SJCRH30 (cell line): Measurements from ENCODE around the gene DCDC2C. TPM values are rescaled to one million over a fixed set of nuclear protein-coding genes. Genes with fewer than 3 reads are reported as not detected.

ENCODE experiments used
- DNase-seq, 2 experiments: peaks; one replicate each; pipeline ENCODE4 v3.0.0-alpha.2; 2015 to 2020
- H3K27ac ChIP-seq: fragments of 250-450 bp; sonication (Bioruptor Pico); 2 replicates; pipeline ENCODE4 v1.5.1; 2020; ENCODE audit warnings: mild to moderate bottlenecking, moderate library complexity
- H3K27me3 ChIP-seq: fragments of 250-450 bp; sonication (Bioruptor Pico); 2 replicates; pipeline ENCODE4 v1.5.1; 2020; ENCODE audit warnings: mild to moderate bottlenecking, moderate library complexity
- H3K36me3 ChIP-seq: fragments of 250-450 bp; sonication (Bioruptor Pico); 2 replicates; pipeline ENCODE4 v1.5.1; 2020; ENCODE audit warnings: mild to moderate bottlenecking, moderate library complexity
- H3K4me1 ChIP-seq: fragments of 250-450 bp; sonication (Bioruptor Pico); 2 replicates; pipeline ENCODE4 v1.5.1; 2020; ENCODE audit warnings: mild to moderate bottlenecking, moderate library complexity
- H3K4me3 ChIP-seq: fragments of 250-450 bp; sonication (Bioruptor Pico); 2 replicates; pipeline ENCODE4 v1.5.1; 2020; ENCODE audit warnings: mild to moderate bottlenecking, moderate library complexity
- H3K9me3 ChIP-seq: fragments of 250-450 bp; sonication (Bioruptor Pico); replicated peaks from 2 replicates; pipeline ENCODE4 v1.5.1; 2020; ENCODE audit warnings: mild to moderate bottlenecking, moderate library complexity
- total RNA-seq: library from RNA; depleted of rRNA; stranded (reverse); fragments of >200 nt; shearing (Covaris generic); gene quantifications from 2 replicates; pipeline ENCODE4 v1.2.3, GENCODE V29; 2014

Gene DCDC2C
- total RNA-seq, 1 experiment from 2014 or later = not detected

DNA sequence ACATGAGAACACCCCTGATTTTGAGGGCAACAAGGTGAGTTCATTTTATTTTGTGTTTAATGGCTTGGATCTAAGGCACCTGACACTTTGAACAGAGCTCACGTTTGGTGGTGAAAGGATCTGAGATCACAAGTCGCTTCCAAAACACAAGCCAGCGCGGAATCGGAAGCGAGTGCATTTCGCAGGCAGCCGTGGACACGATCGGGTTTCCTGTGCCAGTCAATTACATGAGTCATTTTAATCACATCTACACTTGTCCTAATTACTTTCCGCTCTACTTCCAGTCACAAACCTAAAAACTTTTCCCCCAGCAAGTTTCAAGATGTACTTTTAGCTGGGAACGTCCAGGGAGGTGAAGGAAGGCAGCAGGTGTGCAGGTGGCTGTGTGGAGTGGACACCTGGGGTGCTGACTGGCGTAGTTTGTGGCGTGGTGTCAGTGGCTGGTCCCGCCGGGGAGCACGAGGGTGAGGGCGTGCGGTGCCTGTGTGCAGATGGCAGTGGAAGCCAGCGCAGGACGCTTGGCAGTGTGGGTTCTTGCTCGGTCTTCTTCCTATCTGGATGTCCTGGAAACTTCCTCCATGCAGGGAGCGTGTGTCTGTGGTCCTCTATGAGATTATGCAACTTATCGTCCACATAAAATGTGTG, 75.6 kb downstream of the DCDC2C start:
- H3K4me1 ChIP-seq = no peaks in the 10 kb centered on the region
- no peak for DNase-seq
- H3K27me3 ChIP-seq = no peaks in the 10 kb centered on the region
- no peak overlapping the region for H3K4me3 ChIP-seq
- no peak overlapping the region for H3K27ac ChIP-seq
- no peaks in the 10 kb centered on the region for H3K9me3 ChIP-seq
- H3K36me3 ChIP-seq = no peaks in the 10 kb centered on the region

DNA sequence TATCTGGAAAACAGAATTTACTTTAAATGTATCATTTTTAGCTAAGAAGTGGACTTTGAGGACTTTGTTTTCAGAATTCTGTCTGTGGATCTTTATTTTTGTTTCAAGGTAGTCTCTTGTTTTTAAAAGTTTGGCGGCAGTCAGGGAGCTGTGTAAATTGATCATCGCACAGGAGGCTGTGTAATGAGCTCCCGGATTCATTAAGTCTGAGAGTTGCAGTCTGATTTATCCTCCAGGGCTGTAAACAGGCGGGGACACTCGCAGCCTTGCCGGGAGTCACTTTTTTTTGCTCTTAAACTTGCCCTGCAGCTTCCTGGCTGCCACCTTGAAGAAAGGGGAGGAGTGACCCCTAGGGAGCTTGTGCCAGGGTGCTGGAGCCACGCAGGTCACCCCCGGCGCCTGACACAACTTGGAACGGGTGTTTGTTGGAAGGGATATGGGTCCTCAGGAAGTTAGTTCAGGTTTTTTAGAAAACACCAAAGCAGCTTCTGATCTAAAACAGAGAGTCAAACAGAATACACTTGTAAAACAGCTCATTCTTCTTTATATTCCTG, 76.2 kb downstream of the DCDC2C start:
- DNase-seq = no peak
- no peaks in the 10 kb centered on the region for H3K9me3 ChIP-seq
- H3K27ac ChIP-seq = no peak overlapping the region
- no peaks in the 10 kb centered on the region for H3K27me3 ChIP-seq
- no peaks in the 10 kb centered on the region for H3K36me3 ChIP-seq
- no peak overlapping the region for H3K4me3 ChIP-seq
- no peaks in the 10 kb centered on the region for H3K4me1 ChIP-seq

DNA sequence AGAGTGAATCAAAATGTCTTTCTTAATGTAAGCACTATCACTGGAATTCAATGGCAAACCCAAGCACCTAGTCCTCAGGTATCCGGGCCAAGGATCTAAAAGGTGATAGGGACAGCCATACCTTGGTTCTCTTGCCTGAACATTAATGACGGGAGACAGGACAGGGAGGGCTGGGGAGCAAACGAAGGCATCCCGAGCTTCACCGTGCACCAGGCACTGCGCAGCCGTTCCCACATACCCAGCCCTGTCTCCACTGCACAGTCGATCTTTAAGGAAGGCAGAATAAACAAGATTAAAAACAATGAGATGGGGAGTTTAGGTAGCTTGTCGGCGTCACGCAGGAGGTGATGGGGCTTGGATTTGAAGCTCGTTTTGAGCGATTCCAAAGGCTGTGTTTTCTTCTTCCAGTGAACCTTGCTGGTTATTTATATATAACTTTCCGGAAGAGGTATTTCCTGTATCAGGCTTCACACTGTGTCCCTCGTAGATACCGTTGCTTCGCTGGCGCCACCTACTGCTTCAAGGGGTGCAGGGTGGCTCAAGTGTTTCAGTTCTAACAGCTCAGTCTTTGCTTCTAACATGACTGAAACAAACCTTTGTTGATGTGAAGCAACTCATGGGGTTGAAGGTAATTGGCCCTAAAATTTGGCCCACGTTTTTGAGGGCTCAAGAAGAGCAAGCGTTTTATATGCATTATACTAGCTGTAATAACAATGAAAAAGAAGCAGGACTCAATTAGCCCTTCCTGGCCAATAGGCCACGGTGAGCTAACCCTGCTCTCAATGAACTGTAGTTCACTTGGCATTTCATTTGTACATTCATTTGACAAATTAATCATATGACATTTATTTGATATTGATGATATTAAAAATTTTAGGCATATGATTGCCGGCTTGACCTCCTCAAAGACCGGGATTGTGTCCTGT, 77.4 kb downstream of the DCDC2C start:
- Histone ChIP-seq H3K27ac (no peak overlapping the region), H3K9me3 (no peaks in the 10 kb centered on the region), H3K4me3 (no peak overlapping the region), H3K27me3 (no peaks in the 10 kb centered on the region), H3K4me1 (no peaks in the 10 kb centered on the region), H3K36me3 (no peaks in the 10 kb centered on the region)
- DNase-seq = peak; percentile 65 to 83

DNA sequence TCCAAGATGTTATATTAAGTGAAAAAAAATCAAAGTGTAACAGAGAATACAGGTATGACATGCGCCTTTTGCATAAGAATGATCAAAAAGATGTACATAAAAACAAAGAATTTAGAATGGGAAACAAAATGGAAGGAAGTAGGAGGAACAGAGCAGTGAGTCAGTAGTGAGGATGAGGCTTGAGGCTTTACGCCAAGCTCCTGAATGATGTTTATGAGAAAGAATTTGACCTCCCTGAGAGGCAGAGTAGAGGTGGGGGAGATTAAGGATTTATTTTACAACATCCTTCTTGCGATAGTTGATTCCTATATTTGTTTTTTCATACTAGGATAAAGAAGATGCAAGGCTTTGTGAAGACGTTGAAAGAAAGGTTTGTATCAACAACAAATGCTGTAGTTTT, 81.4 kb downstream of the DCDC2C start:
- no peak for DNase-seq
- Histone ChIP-seq H3K27me3 (no peaks in the 10 kb centered on the region), H3K36me3 (no peaks in the 10 kb centered on the region), H3K4me3 (no peak overlapping the region), H3K4me1 (no peaks in the 10 kb centered on the region), H3K9me3 (no peaks in the 10 kb centered on the region), H3K27ac (no peak overlapping the region)

DNA sequence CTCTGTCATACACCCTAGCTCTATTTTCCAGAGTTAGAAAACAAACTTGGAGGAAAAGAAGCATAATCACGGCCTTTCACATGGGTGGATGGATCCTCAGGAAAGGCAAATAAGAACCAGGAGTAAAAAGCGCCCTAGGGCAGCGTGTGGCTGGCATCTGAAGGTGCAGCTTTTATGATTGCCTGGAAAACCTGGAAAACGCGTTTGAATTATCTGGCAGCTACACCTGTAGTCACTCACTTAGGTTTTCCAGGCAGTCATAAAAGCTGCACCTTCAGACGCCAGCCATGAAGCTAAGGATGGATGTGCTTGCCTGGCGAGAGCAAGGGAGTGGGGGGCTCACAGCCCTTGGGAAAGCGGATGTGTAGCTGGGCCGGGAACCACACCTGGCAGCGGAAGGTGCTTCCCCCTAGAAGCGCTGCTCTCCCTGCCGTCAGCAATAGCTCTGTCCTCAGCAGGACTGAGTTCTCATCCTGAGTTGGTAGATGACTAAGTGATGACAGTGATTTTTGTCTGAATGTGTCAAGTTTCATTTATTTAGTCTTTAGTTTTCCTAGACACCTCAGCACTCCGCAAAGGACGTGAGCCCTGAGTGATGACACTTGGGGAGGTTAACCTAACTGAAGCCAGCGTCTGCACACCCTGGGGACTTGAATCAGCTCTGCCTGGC, 82.0 kb downstream of the DCDC2C start:
- H3K36me3 ChIP-seq = no peaks in the 10 kb centered on the region
- H3K4me1 ChIP-seq = no peaks in the 10 kb centered on the region
- no peak overlapping the region for H3K27ac ChIP-seq
- no peaks in the 10 kb centered on the region for H3K27me3 ChIP-seq
- no peak for DNase-seq
- H3K9me3 ChIP-seq = no peaks in the 10 kb centered on the region
- no peak overlapping the region for H3K4me3 ChIP-seq

DNA sequence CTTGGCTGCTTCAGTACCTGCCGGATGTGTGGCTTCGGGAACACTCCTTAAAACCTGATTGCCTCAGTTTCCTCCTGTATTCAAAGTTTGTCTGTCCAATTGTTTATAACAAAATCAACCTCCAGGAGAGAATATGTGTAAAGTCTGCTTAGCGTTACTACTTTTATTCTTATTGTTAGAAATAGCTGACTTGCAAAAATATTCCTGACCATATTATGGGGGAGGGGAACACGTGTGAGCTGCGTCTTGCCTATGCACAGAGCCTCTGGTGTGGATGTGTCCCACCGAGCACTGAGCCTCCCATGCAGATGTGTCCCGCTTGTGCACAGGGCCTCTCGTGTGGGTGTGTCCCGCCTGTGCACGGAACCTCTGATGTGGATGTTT, 82.5 kb downstream of the DCDC2C start:
- Histone ChIP-seq H3K4me1 (no peaks in the 10 kb centered on the region), H3K4me3 (no peak overlapping the region), H3K27ac (no peak overlapping the region), H3K9me3 (no peaks in the 10 kb centered on the region), H3K36me3 (no peaks in the 10 kb centered on the region), H3K27me3 (no peaks in the 10 kb centered on the region)
- no peak for DNase-seq

DNA sequence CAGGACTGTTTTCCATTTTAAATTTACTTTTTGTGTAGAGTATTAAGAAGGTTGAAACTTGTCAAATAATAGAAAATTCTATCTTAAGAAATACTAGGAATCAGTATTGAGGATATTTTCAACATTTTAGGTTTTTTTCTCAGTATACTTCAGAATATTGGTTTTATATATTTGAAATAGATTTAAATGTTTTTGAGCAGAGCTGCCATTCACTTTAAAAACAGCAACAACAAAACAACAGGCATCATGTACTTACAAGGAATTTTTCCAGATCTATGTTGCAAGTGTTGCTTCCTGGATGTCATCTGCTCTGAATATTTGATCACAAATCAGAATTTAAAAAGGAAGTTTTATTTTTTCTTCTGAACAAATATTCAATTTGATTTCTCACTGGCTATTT, 84.4 kb downstream of the DCDC2C start:
- Histone ChIP-seq H3K36me3 (no peaks in the 10 kb centered on the region), H3K27me3 (no peaks in the 10 kb centered on the region), H3K9me3 (no peaks in the 10 kb centered on the region), H3K4me3 (no peak overlapping the region), H3K27ac (no peak overlapping the region), H3K4me1 (no peaks in the 10 kb centered on the region)
- DNase-seq = no peak

DNA sequence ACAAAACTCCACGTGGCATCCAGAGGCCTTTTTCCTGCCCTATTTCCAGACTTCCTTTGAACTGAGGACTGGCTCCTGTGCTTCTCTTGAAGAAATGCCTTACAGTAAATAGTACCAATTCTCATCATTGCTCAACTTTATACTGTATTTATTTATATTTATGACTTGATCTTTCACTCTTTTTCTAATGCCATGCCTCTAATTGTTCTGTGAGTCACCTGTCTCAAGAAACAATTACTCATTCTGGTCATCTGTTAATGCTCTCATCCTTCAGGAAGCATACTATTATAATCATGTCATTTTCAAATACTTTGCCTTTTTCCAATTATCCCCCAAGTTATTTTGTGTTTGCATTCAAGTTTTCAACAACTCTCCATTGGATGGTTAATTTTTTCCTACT, 85.9 kb downstream of the DCDC2C start:
- Histone ChIP-seq H3K4me3 (no peak overlapping the region), H3K27ac (no peak overlapping the region), H3K9me3 (no peaks in the 10 kb centered on the region), H3K4me1 (no peaks in the 10 kb centered on the region), H3K36me3 (no peaks in the 10 kb centered on the region), H3K27me3 (no peaks in the 10 kb centered on the region)
- DNase-seq = no peak

DNA sequence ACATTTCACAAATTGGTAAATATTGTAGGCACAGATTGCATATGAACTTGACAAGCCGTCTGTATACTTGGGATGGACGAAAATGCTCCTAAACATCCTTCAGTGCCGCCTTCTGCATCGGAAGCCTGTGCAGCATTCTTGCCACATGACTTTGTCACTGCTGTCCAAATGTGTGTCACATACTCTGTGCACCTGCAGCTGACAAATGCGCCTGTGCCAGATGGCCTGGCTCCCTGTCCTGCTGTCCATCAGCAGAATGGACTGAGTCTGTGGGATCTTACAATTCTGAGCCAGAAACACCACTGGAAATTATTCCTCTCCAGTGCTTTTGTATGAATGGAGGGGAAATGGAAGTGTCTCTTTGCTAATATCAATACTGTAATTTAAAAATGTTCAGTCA, 89.9 kb downstream of the DCDC2C start:
- no peaks in the 10 kb centered on the region for H3K9me3 ChIP-seq

DNA sequence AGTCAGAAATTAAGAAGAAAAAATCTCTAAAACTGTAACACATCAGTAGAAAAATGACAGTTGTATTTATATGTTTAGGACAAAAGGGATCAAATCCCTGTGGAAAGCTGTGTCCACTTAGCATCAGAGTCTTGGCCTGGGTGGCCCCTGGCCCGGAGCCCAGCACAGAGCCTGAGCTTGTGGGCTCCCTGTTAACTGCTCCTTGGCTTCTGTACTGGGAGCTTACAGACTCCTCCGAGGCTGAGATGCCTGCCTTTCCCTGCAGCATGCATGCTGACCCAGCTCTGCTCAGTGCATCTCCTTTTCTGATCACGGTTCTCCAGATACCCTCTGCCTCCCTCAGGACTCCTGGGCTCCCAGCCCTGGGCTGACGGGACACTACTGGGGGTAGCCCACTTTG, 98.1 kb downstream of the DCDC2C start:
- Histone ChIP-seq H3K4me3 (no peak overlapping the region), H3K4me1 (no peaks in the 10 kb centered on the region), H3K36me3 (no peaks in the 10 kb centered on the region), H3K27me3 (no peaks in the 10 kb centered on the region), H3K9me3 (no peaks in the 10 kb centered on the region), H3K27ac (no peak overlapping the region)
- DNase-seq = no peak

More for the DNA sequence above, 89.9 kb downstream of the DCDC2C start:
- no peak for DNase-seq
- Histone ChIP-seq H3K4me3 (no peak overlapping the region), H3K27ac (no peak overlapping the region), H3K36me3 (no peaks in the 10 kb centered on the region), H3K4me1 (no peaks in the 10 kb centered on the region), H3K27me3 (no peaks in the 10 kb centered on the region)

DNA sequence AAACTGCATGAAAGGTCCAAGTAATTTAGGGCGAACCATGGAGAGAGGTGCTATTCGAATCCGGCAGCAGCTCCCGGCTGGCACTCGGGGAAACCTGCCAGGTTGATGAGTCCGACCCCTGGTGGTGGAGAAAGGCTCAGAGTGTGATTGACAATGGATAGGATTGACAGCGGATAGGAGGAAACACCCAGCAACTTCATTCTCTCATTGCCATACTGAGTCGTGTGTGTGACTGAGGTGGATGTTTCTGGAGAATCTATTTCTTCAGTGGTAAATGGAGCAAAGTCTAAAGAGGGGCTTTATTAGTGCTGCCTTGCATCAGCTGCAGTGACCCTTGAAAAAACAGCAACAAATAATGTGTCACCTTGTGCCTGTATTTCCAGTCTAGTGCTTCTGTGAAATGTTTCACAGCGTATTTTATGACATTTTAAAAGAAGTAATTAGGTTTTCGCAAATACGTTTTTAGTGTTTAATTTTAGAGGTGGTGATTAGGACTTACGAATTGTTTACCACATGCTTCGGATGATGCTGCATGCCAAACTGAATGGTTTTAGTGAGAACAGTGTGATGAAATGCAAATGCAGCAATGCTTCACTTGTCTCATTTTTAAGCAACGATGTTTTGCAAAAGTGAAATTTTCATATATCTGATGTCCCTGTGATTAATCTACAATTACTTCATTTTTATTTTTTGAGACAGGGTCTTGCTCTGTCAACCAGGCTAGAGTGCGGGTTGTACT, 102.0 kb downstream of the DCDC2C start:
- Histone ChIP-seq H3K27me3 (no peaks in the 10 kb centered on the region), H3K4me1 (no peaks in the 10 kb centered on the region), H3K36me3 (no peaks in the 10 kb centered on the region), H3K9me3 (no peaks in the 10 kb centered on the region), H3K4me3 (no peak overlapping the region), H3K27ac (no peak overlapping the region)
- peak in 1 of 2 experiments; percentile 9 for DNase-seq

DNA sequence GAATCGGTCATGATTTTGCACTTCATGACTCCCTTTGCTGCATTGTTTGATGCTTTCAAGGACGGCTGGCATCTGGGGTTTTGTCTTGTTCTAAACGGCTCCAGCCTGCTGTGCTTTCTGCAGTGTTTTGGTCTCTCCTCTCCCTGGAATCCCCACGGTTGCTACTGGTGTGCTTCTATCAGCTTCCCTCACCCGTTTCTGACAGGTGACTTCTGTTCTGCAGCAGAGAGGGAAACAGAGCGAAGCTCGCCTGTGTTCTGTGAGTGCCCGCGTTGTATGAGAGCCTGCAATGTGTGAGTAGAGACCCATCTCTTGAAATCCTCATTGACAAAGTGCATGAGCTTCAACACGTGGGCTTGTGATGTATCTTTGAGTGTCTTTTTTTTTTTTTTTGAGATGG, 102.8 kb downstream of the DCDC2C start:
- no peak overlapping the region for H3K27ac ChIP-seq

DNA sequence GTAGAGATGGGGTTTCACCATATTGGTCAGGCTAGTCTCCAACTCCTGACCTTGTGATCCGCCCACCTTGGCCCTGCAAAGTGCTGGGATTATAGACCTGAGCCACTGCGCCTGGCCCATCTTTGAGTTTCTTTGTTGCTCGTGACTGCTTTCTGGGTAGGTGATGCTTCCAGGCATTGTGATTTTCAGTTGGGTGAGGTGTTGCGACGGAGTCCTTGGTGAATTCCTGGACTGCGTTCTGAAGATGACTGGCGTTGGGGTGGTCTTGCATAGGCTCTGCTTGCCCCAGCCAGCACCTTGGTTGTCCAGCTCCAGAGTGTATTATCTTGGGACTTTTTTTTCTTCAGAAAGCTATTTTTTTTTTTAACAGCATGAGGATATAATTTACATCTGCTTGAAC, 103.4 kb downstream of the DCDC2C start:
- Histone ChIP-seq H3K9me3 (no peaks in the 10 kb centered on the region), H3K27ac (no peak overlapping the region), H3K36me3 (no peaks in the 10 kb centered on the region), H3K4me1 (no peaks in the 10 kb centered on the region), H3K27me3 (no peaks in the 10 kb centered on the region), H3K4me3 (no peak overlapping the region)
- no peak for DNase-seq

More for the DNA sequence above, 102.8 kb downstream of the DCDC2C start:
- no peaks in the 10 kb centered on the region for H3K36me3 ChIP-seq
- no peak for DNase-seq
- H3K27me3 ChIP-seq = no peaks in the 10 kb centered on the region
- H3K4me1 ChIP-seq = no peaks in the 10 kb centered on the region
- no peak overlapping the region for H3K4me3 ChIP-seq
- no peaks in the 10 kb centered on the region for H3K9me3 ChIP-seq

DNA sequence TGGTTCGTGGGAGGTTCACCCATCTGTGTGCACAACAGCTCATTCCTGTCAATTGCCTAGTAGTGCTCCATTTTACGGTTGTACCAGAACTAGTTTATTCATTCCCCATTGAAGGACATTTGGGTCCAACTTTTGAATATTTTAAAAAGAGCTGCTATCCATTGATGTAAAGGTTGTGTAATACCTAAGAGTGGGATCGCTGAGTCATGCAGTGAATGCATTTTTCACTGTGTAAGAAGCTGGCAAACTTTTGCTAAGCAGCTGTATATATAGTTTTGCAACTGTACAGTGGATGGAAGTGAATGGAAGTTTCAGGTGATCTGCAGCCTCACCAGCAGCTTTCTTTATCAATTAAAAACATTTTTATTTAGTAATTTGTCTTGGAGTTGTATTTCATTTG, 104.5 kb downstream of the DCDC2C start:
- Histone ChIP-seq H3K27ac (no peak overlapping the region), H3K36me3 (no peaks in the 10 kb centered on the region), H3K4me1 (no peaks in the 10 kb centered on the region), H3K4me3 (no peak overlapping the region), H3K9me3 (no peaks in the 10 kb centered on the region), H3K27me3 (no peaks in the 10 kb centered on the region)
- DNase-seq = no peak
